Measurements from ENCODE around the gene HSPG2.

DNA sequence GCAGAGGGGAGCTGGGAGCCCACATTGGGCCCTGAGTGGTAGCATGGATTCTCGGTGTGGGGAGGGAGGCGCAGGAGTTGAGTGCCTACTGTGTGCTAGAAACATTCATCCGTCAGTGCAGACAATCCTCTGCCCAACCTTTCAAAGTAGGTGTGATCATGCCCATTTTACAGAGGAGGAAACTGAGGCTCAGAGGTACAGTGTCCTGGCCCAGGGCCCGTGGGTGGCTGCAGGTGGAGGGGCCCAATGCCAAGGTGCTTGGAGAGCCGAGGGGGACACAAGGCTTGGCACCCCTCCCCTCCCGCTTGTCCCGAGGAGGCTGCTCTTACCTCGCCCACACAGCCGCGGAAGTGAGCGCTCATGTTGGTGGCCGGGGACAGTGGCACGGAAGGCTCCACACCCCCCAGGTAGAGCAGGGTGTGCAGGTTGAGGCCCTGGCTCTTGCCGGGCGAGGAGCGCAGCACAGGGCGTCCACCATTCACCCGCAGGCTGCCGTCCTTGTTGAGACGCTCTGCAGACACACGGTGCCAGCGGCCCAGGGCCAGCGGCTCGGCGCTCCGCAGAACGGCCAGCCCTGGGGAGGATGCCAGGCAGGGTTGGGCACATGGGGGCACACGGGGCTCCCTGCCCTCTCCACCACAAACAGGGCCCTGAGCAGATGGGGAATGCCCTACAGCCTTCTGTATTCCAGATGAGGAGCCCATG lies 108.5 kb downstream of the HSPG2 start:
- no peak for TF ChIP-seq POLR2A (IDR thresholded peaks at IDR 0.05; ENCODE audit: low read length)
- TF ChIP-seq GATA1 (IDR thresholded peaks at IDR 0.05; ENCODE audit: low read depth, low read length), result no peak
